Hepatic stellate cell (primary cell): ENCODE measurements around the gene LRRC45.

Source experiments
- DNase-seq: peaks from one replicate; pipeline ENCODE4 v3.0.0; 2011; ENCODE audit warnings: low spot score

The LRRC45 gene

DNA sequence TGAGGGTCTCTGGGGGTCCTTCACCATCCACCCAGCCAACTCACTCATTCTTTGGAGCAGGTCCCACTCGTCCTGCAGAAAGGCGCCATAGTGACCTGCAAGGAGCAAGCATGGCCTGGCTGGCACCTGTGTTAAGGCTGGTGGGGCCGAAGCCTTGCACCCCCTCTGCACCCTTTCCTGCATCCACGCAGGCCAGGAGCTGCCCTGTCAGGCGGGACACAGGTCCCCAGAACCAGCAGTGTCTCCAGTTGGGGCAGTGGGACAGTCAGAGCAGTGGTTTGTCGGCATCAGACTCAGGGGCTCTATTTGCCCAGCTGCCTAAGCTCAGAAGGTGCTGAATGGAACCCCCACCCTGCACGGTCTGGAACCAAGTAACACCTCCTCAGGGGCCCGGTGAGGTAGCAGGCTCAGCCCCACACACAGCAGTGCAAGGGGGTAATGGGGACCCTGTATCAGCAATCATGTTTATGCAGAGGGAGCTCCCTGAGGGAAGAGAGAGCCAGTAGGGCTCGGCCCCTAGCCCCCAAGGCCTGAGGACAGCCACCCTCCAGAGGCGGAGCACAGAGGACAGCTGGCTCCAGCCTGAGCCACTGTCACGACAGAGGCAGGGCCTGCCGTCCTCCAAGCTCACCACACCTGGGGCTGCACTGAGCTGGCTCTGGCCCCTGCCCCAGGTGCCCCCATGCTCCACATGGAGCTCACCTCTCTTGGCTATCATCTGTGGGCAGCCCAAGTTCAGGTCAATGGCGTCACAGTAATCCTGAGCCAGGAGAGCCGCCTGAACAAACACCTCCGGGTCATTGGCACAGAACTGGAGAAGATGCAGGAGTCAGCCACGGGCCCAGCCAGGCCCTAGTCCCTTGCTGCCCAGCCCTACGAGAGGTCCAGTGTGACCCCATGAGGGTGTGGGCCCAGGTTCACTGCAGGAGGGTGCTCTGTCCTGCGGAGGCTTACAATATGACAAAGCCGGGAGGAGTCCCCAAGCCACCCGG, 40.6 kb downstream of the LRRC45 start:
- DNase-seq: no peak

DNA sequence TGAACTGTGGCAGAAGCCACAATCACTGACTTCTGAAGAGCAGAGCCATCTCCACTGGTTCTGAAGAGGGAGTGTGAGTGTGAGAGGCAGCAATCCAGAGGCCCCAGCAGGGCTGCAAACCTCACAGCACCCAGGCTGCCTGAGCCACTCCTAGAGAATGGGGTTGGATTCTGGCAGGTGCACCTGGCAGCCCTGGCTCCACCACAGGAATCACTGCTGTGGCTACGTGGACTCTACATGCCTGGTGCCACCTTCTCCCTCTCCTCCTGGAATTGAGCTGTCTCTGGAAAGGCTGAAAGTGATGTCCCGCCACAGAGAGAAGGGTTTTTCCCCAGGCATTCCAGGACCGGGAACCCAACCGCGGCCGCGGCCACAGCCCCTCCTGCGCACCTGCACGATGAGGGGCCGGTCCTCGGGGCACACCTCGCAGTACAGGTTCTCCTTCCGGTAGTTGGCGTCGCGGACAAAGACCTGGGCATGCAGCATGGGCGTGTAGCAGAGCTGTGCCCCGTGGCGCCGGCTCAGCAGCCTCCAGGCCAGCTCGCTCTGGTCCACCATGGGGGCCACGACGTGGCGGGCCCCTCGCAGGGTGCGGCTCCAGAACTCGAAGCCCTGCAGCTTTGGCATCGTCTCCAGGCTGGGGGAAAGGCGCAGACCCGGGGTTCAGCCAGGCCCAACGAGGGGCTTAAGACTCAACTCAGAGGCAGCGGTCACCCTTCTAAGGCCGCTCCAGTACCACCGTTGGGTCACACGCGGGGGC, 41.5 kb downstream of the LRRC45 start:
- peak; percentile 30 for DNase-seq

DNA sequence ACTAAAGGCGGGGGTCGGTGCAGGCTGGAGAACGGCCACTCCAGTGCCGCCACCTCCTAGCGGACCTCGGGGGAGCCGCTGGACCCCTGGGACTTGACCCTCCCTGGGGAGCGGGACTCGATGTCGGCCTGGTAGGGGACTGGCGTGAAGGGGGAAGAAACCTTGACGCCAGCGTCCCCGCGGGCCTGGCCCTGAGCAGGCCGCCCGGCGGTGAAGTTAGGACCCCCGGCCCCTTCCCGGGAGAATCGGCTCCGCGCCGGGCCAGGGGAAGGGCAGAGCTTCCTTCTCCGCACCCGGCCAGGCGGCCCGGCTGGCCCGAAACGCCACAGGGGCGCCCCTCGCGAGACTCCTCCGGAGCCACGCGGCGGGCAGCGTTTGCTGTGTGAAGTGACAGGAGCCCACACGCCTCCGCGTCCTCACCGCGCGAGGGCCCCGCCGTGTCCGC, 42.1 kb downstream of the LRRC45 start:
- peak; percentile 77 for DNase-seq

DNA sequence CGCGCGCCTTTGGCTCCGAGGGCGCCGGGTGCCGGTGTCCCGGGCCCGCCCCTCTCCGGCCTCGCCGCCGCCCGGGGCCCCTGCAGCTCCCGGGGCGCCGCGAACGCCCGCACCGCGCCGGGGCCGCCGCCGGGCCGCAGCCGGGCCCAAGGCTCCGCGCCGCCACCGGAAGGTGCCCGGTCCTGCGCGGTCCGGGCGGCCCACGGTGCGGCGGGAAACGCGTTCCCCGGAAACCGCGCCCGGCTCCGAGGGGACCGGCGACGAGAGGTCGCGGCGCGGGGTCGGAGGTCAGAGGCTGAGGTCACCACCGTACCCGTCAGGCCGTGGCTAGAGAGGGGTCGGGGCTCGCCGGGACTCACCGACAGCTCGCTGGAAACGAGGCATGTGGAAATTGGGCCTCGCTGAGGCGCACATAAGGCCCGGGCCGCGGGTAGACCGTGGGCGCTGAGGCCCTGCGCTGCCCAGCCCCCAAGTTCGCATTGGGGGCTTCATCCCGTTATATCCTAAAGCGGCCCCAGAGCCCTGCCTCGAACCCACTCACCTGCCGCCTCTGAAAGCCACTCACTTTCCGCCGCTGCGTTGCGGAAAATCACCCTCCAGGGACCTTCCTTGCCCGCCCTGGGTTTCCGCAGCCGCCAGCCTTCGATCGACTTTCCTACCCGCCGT, 42.7 kb downstream of the LRRC45 start, which contains the start of gene DUS1L:
Gene DUS1L, minus strand, starts transcription at position 167 of the 666 bp plus-strand sequence. CDS start 745 bp downstream, outside the sequence.
- peak; percentile 86 for DNase-seq

DNA sequence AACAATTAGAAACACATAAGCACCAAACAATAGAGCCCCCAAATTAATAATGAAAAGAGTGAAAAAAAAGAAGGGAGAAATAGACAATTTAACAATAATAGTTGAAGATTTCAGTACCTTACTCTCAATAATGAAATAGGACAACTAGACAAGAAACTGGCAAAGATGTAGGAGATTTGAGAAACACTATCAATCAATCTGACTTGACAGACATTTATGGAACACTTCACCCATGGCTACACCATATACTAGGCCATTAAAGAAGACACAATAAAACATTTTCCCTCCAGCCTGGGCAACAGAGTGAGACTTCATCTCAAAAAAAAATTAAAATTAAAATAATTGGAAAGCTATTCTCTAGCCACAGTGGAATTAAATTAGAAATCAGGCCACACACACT, 47.5 kb downstream of the LRRC45 start:
- no peak for DNase-seq

DNA sequence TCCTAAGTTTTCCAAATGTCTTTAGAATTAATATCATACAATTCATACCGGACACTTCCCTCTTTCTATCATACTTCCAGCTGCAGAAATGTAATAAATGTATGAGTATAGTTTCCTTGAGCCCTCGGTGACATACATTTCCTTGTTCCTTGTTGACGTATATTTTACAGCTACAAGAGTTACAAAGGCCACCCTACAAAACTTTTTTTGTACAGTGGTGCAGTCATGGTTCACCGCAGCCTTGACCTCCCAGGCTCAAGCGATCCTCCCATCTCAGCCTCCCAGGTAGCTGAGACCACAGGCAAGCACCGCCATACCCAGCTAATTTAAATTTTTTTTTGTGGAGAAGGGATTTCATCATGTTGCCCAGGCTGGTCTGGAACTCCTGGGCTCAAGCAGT, 49.7 kb downstream of the LRRC45 start:
- DNase-seq: no peak

DNA sequence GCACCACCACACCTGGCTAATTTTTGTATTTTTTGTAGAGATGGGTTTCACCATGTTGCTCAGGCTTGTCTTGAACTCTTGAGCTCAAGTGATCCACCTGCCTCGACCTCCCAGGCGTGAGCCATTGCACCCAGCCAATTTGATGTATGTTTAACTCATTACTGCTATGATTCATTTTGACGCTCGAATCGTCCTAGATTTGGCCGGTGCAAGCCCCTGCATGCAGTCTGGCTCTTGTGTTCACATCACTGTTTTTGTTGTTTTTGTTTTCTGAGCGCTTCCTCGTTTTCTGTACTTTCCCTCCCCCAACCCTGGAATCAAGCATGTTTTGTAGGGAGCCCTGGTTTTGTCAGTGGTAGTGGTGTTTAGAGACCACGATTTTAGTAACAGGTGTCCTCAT, 50.3 kb downstream of the LRRC45 start:
- DNase-seq: no peak

DNA sequence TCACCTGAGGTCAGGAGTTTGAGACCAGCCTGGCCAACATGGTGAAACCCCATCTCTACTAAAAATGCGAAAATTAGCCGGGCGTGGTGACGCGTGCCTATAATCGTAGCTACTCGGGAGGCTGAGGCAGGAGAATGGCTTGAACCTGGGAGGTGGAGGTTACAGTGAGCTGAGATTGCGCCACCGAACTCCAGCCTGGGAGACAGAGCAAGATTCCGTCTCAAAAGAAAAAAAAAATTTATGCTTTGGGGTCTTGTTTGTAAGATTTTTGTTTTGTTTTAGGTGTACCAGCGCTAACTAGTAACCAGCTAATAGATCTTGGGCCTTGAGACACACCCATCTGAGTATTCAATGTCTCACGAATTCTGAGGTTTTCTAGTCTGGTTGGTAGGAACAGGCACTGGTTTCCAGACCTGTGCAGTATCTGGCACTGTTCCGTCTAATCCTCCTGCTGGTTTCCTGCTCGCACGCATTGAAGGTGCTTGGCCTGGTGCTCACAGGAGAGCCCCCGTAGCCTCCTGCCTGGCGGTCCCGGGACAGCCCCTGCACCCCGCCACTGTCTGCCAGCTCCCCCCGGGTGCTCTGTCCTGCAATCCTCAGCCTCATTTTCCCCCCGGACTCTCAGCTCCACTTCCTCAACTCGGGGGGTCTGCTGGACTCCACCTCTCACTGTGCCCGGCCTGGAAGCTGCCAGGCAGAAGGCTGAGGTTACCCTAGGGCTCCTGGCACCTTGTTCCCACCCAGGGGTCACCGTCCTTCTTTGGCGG, 53.1 kb downstream of the LRRC45 start:
- DNase-seq: no peak

DNA sequence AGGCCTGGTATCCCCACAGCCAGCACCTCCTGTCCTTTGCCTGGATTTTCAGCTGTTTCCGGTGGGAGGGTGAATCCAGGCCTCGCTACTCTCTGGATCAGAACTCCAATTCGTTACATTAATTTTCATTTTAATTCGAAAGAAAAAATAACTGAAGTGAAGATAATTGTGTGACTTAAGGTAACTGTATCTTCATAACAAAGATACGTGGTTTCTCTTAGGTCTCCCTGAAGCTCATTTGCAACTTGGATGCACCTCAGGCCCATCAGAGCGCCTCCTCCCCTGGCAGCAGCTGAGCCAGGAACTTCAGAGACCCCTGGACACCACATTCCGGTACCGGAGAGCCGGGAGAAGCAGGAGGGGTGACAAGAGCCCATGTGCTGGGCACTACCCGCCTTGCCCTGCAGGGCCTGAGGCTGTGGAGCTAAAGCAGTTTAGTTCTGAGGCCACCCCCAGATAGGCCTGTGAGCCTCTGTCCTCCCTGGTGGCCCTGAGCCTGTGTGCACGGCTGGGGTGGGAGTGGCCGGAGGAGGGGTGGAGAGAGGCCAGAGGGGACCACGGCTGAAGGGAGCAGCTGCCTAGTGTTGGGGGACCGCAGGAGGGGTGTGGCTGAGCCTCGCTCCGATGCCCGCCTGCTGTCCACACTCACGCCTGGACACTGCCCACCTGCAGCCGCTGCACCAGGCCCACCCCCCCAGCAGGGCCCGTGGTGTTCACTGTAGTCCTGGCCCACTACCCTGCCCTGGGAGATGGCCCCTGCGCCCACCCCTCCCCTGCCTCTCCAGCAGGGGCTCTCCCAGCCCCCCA, 53.9 kb downstream of the LRRC45 start:
- DNase-seq: no peak

DNA sequence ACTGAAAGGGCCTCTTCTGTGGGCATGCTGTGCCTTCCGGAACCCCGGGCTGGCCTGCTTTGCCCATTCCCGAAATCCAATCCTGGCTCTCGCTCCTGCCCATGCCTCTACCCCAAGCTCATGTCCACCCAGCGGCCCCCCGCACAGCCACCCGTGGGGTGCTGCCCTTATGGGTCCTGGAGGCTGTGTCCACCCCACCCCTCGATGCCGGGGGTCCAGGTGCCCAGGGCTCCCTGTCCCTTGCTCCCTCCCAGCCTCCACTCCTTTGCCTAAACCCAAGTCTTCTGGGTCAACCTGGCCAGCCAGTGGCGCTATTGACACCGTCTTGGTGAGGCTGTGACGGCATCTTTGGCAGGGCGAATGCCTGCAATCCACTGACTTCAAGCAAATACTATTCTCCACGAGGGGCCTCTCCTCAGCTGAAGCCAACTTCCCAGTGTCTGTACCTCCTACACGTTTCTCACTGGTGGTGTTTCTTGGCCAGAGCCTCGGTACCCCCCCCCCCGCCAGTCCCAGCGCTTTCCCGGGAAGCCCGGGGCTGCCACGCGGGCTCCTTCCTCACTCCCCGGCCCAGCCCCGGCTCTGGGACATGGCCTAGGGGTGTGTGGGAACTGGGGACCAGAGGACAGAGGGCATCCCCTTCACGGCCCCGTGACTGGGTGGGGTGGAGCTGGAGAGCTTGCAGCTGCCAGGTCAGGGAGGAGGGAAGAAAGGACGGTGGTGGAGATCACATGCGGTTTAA, 54.7 kb downstream of the LRRC45 start:
- no peak for DNase-seq

DNA sequence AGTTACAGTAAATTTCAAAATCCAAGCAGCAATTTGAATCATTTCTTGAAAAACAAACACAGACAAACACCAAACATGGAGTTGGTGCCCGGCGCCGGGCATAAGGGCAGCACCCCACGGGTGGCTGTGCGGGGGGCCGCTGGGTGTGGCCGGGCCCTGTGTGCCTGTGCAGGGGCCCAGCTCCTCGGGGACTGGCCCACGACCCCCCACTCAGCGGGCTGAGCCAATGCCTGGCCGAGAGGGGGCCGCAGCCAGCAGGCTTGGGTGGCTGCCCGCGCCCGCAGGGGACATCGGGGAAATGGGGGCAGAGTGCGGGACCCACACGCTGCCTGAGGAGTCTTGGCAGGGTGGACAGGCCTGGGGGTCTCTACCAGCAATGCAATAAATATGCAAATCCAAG, 55.3 kb downstream of the LRRC45 start:
- DNase-seq: no peak

DNA sequence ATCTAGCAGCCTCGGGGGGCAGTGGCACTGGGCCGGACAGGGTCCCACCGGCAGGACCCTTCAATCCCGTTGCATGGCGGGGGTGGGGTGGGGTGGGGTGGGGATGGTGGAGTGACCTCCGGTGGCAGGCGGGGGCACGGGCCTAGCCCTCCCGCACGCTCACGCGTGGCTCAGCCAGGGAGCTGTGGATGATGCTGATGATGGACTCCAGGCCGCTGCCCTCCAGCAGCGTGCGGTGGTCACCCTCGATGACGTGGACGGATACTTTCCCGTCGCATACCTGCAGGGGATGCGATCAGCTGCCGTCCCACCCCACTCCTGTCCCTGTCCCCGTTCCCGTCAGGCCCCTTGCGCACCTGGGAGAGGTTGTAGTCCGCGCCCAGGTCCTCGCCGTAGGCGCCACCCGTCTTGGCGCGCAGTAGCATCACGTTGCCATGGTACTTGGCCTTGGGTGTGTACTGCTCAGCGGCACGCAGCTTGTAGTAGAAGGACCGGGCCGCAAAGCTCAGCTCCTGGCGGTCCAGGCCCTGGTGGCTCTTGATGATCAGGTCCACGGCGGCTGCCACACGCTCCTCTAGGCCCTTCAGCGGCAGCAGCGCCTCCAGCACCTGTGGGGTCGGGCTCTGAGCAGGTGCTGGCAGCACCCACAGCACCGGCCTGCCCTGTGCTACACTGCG, 56.0 kb downstream of the LRRC45 start:
- no peak for DNase-seq

DNA sequence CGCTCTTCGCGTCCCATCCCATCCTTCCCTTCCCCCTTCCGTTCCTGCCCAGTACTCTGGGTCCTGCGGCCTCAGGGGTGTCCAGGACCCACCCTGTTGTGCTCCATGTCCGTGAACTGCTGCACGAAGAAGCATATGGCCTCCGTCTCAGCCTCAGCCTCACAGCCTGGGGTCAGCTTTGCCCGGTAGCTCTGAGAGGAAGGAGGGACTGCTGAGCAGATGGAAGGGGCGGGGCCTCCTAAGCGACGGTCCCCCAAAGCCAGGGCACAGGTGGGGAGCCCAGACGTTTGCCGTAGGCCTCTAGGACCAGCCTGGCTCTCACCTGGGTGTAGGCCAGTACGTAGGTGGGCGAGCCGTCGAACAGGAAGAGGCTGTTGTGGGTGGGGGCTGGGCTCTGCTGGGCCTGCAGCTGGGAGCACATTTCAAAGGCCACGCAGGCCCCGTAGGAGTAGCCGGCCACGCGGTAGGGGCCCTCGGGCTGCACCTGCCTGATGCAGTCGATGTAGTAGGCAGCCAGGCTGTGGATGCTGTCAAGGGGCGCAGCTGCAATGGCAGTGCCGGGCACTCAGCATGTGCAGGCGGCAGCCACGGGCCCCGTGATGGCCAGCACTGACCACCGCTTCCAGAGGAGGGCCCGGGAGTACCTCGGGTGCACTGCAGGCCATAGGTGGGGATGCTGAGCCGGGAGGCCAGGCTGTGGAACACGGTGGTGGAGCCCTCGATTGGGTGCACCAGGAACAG, 57.1 kb downstream of the LRRC45 start:
- no peak for DNase-seq
